GM19468 (cell line): ENCODE data around the gene SEMA5B.

Experiments
- ATAC-seq: cut with Tn5 transposase; IDR thresholded peaks from one replicate; pipeline ENCODE4 v1.9.1; 2021; ENCODE audit warnings: mild to moderate bottlenecking, moderate library complexity, moderate number of reproducible peaks; ENCODE audit not compliant: unreplicated experiment; ENCODE audit errors: extremely low read depth

Gene SEMA5B, protein sequence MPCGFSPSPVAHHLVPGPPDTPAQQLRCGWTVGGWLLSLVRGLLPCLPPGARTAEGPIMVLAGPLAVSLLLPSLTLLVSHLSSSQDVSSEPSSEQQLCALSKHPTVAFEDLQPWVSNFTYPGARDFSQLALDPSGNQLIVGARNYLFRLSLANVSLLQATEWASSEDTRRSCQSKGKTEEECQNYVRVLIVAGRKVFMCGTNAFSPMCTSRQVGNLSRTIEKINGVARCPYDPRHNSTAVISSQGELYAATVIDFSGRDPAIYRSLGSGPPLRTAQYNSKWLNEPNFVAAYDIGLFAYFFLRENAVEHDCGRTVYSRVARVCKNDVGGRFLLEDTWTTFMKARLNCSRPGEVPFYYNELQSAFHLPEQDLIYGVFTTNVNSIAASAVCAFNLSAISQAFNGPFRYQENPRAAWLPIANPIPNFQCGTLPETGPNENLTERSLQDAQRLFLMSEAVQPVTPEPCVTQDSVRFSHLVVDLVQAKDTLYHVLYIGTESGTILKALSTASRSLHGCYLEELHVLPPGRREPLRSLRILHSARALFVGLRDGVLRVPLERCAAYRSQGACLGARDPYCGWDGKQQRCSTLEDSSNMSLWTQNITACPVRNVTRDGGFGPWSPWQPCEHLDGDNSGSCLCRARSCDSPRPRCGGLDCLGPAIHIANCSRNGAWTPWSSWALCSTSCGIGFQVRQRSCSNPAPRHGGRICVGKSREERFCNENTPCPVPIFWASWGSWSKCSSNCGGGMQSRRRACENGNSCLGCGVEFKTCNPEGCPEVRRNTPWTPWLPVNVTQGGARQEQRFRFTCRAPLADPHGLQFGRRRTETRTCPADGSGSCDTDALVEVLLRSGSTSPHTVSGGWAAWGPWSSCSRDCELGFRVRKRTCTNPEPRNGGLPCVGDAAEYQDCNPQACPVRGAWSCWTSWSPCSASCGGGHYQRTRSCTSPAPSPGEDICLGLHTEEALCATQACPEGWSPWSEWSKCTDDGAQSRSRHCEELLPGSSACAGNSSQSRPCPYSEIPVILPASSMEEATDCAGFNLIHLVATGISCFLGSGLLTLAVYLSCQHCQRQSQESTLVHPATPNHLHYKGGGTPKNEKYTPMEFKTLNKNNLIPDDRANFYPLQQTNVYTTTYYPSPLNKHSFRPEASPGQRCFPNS

GRCh38 chr3:123027292-123028232, at the start of gene SEMA5B:
SEMA5B (minus strand) TSS chr3:123027763; CDS start chr3:122961263, 66,500 bp downstream.
- no peak for ATAC-seq

DNA sequence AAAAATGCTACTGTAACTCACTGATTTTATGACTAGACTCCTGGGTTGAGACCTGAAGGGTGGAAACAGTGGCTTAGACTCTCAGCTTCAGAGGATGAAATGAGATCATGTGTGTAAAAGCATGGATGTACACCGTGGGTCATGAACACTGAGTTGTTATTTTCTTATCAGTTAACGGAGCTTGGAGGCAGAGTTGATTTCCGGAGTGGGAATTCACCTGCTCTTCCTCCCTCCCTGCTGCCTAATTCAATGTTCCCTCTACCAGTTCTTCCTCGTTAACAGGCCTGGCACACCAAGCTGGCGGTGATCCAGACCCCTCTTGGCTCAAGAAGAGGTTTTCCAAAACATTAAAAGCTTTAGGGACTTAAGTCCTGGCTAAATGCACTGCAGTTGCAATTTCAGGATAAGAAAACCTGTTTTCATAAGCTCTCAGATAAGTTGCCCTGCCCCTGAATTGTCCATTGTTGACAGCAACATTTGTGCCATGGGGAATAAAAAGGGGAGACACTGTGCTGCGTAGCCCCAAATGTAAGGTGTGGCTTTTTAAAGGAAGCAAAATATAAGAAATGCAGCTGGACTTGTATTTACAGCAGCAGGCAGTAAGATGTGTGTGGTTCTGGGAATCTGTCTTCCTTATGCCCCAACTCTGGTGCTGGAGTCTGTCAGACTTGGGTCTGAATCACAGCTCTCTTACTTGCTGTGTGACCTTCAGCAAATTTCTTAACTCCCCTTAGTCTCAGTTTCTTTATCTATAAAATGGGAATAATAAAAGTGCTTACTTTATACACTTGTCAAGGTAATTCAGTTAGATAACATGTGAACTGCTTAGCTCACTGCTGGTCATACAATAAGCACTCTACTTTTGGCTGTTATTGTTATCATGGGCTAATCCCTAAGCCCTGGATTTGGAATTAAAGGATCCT, 49.2 kb upstream of the SEMA5B start:
- no peak for ATAC-seq

GRCh38 chr3:123076112-123076495, 48.5 kb upstream of the SEMA5B start:
- no peak for ATAC-seq

GRCh38 chr3:123075359-123075758, 47.8 kb upstream of the SEMA5B start:
- ATAC-seq: no peak

GRCh38 chr3:123072564-123072963, 45.0 kb upstream of the SEMA5B start:
- ATAC-seq: no peak

- no peak for ATAC-seq
Observed at GRCh38 chr3:123072152-123072551, 44.6 kb upstream of the SEMA5B start.

- no peak for ATAC-seq
Observed at GRCh38 chr3:123071581-123071980, 44.0 kb upstream of the SEMA5B start.

DNA sequence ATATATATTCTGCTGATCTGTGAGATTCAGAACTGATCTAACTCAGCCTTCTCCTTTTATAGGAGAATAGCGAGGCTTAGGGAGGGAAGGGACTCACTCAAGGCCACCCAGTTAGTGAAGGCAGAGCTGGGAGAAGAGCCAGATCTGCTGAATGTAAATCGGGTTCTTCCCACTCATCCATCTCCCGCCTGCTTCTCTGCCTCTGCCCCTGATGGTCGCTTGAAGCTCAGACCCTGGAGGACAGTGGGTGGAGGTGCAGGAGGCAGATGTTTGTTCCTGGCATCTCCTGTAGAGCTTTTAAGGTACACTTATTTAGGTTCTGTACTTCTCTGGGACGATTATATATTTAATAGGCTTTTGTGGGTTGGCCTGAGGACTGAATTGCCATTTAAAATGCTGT, 43.6 kb upstream of the SEMA5B start:
- no peak for ATAC-seq

DNA sequence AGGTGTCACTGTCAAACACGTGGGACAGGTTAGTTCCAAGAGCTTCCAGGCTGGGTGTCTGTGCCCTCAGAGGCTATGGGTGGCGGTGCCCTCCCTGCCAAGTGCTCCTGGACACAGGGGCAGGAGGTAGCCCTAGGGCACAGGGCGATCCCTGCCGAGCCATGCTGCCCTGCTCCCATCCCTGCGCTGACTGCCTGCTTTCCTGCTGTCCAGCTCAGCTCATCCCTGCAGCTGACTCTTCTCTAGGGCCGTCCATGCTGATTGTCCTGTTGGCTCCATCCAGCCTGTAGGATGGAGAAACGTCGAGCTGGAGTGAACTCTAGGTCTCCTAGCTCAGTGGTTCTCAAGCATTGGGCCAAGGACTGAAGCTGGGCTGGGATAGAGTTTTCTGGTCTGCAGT, 42.9 kb upstream of the SEMA5B start:
- ATAC-seq: no peak

- ATAC-seq: no peak
Observed at GRCh38 chr3:123068601-123069381, 41.2 kb upstream of the SEMA5B start.

DNA sequence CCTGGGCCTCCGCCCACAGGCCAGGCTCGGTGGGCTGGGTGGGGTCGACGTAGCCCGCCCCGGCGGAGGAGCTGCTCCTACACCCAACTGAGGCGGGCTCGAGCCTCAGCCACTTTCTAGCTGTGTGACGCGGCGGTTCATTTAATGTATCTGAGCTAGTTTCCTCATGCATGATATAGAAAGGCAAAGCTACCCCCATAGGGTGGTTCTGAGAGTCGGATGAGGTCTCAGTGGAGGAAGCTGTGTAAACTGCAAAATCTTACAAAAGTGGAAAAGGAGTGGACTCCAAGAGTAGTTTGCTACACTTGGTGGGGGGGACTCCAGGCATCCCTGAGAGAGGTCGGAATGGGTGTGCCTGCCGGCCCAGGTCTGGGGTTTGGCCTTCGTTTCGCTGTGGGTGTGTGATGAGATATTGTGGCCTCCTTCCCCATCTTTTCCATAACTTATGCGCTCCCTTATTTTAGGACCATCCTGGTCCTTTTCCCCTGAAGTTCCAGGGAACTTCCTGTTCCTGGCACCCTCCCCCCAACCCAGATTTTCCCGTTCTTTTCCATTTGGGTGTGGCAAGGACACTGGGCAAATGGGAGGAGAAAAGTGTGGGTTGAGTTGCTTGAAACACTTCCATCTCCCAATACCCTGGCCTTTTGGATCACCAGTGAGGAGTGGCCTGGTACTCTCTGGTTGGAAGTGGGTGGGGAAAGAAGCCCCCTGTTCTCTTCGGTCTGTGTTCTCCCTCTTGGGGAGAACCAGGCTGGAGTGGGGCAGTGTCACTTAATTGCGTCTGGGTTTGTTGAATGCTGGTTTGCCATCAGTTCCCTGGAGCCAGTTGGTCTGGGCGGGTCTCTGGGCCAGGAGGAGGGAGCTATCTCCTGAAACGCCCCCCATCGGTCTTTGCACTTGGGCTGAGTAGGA, 40.4 kb upstream of the SEMA5B start:
- peak; percentile 8 for ATAC-seq

GRCh38 chr3:123066896-123067688, 39.5 kb upstream of the SEMA5B start, which contains the start of gene PDIA5:
PDIA5 (plus strand) TSS chr3:123067025; CDS start chr3:123067165, 140 bp downstream.
- peak; percentile 69 for ATAC-seq

DNA sequence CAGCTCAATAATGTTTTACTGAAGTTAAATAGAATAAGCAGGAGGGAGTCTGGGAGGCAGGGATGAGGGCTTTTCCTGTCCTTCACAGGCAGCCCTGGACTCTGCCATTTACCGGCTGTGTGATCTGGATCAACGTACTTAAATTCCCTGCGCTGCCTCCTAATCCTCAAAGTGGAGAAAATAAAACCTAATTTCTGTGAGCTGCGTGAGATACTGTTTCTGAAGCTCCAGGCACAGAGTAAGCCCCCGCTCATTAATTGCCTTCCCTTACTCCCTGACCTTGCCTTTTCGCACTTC, 39.0 kb upstream of the SEMA5B start:
- ATAC-seq: no peak

- ATAC-seq: no peak
Observed at GRCh38 chr3:123064914-123065313, 37.4 kb upstream of the SEMA5B start.

DNA sequence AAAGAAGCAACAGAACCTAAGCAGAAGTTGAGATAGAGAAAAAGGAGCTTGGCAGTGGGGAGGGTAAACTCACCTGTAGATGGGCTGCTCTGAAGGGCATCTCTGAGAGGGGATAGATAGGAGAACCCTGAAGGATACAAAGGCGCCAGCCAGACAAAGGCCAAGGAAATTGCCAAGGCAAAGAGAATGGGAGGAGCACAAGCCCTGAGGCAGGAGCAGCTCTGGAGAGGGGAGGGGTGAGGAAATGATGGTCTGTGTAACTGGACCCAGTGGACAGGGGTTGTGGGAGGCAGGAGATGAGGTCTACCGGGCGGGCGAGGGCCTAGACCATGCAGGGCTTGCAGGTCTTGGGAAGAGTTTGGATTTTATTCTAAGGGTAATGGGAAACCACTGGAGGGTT, 36.9 kb upstream of the SEMA5B start:
- no peak for ATAC-seq

- no peak for ATAC-seq
Observed at GRCh38 chr3:123063034-123063433, 35.5 kb upstream of the SEMA5B start.
